Stimulated activated CD4-positive, alpha-beta T cell treated with anti-CD3 and anti-CD28 coated beads, TNF-alpha, amount 100 ng/mL, for 4 hours (primary cell): ENCODE measurements around the gene NUP62.
"Not testable (repeated sequence)": the region's sequence is repeated elsewhere in the genome, so short reads cannot be mapped to it uniquely, and the experiment has no call there.

Experiments used
- DNase-seq, 3 experiments: peaks; one replicate each; pipeline ENCODE4 v3.0.0-alpha.2; 2020; ENCODE audit warnings: low read depth in 3 of 3

NUP62 gene, protein sequence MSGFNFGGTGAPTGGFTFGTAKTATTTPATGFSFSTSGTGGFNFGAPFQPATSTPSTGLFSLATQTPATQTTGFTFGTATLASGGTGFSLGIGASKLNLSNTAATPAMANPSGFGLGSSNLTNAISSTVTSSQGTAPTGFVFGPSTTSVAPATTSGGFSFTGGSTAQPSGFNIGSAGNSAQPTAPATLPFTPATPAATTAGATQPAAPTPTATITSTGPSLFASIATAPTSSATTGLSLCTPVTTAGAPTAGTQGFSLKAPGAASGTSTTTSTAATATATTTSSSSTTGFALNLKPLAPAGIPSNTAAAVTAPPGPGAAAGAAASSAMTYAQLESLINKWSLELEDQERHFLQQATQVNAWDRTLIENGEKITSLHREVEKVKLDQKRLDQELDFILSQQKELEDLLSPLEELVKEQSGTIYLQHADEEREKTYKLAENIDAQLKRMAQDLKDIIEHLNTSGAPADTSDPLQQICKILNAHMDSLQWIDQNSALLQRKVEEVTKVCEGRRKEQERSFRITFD

DNA sequence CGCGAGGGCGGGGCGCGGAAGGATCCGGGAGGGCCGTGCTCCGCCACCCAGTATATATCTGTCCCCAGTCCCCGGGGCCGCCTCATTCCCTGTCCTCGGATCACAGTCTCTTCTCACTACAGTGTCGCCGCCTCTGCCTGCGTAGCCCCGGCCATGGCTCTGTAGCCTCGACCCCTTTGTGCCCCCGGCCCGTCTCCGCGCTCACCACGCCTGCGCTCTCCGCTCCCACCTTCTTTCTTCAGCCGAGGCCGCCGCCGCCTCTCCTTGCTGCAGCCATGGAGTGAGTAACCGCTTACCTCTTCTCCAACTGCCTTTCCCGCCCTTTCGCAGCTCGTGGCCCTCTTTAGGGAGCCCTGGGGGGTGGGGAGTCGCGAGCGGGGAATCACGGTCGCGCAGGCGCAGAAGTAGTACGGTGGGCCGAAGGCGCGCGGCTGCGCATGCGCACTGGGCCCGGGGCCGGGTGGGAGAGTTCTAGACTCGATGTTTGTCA is at the start of gene NUP62, which contains the start of gene ATF5:
Gene NUP62, minus strand, starts transcription at position 384 of the 490 bp plus-strand sequence. CDS start 19,697 bp downstream, outside the sequence.
Gene ATF5, plus strand, starts transcription at position 85 of the 490 bp plus-strand sequence. CDS start 1,646 bp downstream, outside the sequence.
- peak; percentile 86 to 96 (median 88) for DNase-seq

GRCh38 chr19:49978324-49978723 is 49.0 kb upstream of the NUP62 start:
- no peak for DNase-seq

GRCh38 chr19:49977881-49978280 is 48.6 kb upstream of the NUP62 start:
- DNase-seq: no peak

- DNase-seq: no peak
Observed at GRCh38 chr19:49977076-49977475, 47.8 kb upstream of the NUP62 start.

DNA sequence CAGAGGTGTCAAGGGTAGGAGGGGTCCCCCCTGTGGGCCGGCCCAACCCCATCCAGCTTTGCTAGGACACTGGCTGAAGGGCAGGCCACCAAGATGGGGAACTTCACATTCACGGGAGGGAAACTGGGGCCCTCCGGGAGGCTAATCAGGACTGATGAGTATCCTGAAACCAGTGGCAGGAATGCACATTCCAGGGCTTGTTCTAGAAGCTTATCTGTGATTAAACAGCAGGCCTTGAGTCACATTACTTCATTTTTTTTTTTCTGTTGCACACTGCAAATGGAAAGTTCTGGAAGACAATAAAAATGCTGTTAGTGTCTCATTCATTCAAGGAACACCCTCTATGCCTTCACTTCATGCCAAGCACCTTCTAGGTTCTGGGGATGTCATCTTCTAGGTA is 47.2 kb upstream of the NUP62 start:
- no peak for DNase-seq

DNA sequence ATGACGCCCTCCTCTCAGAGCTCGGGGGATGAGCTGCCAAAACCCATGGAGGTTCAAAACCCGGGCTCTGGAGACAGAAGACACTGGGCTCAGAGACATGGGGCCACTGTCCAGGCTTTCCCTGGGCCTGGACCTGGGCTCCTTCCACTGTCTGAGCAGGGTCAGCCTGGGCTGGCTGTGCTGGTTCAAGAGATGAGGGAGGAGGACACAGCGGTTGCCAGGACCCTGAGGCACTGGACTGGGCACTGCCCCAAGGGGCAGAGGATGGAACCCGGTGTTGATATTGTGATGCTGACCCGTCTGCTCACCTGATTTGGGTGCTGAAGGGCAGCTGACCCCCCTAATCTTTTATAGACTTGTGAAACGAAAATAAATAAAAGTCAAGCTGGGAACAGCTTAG is 45.7 kb upstream of the NUP62 start:
- DNase-seq: no peak

GRCh38 chr19:49973987-49974386 is 44.7 kb upstream of the NUP62 start:
- DNase-seq: no peak

DNA sequence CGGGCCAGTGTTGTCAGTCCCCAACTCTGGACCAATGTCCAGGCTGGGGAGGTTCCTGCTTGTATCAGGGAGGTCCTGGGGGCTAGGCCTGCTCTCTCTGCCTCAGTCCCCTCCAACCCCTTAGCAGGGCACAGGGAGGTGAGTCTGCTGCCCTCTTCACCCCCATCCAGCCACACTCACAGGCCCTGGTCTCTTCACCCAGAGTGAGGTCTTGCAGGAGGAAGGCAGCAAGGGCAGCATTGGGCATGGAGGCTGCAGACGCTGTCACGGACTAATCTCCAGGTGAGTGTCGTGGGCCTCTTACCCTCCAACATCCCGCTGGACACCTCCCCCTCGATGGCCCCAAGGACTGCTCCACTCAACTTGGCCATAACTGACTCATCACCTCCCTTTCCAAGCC is 43.5 kb upstream of the NUP62 start:
- DNase-seq: no peak

GRCh38 chr19:49971991-49972411 is 42.7 kb upstream of the NUP62 start:
- no peak for DNase-seq

- not testable (repeated sequence) for DNase-seq
Observed at GRCh38 chr19:49969355-49969754, 40.1 kb upstream of the NUP62 start.

DNA sequence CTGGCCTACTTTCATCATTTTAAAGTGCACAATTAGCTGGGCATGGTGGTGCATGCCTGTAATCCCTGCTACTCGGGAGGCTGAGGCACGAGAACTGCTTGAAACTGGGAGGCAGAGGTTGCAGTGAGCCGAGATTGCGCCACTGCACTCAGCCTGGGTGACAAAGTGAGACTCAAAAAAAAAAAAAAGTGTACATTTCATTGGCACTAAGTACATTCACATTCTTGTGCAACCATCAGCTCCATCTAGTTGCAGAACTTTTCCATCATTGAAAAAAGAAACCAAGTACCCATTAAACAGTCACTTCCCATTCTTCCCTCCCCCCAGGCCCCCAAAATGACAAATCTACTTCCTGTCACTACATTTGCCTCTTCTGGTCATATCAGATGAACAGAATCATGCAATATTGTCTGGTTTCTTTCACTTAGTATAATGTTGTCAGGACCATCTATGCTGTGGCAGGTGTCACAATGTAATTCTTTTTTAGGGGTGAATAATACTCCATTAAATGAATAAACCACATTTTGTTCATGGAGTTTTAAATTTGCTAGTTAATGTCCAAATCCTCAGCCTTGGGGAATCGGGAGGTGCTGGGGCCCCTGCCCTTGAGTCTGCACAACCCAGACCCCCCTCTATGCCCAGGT is 39.1 kb upstream of the NUP62 start:
- no peak for DNase-seq

DNA sequence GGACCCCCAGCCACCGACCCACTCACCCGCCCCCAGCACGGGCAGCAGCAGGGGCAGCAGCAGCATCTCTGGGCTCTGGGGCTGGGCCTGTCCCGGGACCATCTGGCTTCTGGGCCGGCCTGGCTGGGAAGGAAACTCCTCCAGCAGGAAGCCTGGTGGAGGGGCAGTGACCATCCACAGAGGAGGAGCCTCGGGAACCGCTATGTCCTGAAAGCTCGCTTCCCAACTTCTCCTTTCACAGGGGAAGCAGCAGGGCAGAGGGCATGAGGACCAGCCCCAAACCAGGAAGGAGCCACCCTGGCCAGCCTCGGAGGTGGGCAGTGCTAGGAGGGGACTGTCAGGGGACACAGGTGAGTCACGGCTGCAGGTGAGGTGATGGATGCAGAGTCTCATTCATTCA is 31.7 kb upstream of the NUP62 start, which contains the start of gene SIGLEC11:
Gene SIGLEC11, minus strand, starts transcription at position 193 of the 400 bp plus-strand sequence. Its CDS starts 91 bp downstream, at position 102.
- DNase-seq: not testable (repeated sequence)

DNA sequence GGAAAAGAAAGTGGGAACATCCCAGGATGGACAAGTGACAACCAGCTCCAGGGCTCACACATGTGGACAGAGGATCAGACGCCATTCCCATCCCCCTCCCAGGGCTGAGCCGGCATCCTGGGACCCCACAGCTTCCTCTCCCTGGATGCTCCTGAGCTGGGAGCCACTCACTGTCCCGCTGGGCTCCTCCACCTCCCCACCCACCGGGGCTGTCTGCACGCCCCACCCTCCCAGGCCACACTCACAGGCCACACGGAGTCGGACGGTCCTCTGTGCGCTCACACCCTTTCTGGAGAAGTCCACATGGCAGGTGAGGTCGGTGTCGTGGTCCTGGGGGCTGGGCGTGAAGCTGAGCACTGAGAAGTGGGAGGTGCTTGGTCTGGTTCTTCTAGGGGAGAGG is 30.6 kb upstream of the NUP62 start:
- DNase-seq: not testable (repeated sequence)

GRCh38 chr19:49958596-49958995 is 29.3 kb upstream of the NUP62 start:
- DNase-seq: not testable (repeated sequence)

GRCh38 chr19:49958144-49958543 is 28.8 kb upstream of the NUP62 start:
- DNase-seq: not testable (repeated sequence)

GRCh38 chr19:49957262-49957915 is 28.1 kb upstream of the NUP62 start:
- DNase-seq: no peak

DNA sequence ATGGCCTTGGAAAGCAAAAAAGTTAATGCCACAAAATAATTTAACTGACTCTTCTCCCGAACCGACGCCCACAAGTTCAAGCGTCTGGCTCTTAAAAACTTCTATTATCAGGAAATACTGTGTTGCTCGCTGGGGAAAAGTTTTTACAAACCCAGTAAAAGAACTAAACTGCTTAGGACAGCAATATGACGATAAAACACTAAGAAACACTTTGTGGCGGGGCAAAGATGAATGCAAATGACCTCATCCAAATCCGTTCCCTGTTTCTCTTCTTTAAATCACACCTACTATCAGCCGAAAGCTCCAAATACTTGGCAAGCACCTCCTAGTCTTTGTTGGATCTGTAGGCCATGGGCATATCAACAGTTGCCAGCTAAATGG is 26.8 kb upstream of the NUP62 start:
- no peak for DNase-seq

GRCh38 chr19:49954933-49955332 is 25.6 kb upstream of the NUP62 start:
- no peak for DNase-seq

DNA sequence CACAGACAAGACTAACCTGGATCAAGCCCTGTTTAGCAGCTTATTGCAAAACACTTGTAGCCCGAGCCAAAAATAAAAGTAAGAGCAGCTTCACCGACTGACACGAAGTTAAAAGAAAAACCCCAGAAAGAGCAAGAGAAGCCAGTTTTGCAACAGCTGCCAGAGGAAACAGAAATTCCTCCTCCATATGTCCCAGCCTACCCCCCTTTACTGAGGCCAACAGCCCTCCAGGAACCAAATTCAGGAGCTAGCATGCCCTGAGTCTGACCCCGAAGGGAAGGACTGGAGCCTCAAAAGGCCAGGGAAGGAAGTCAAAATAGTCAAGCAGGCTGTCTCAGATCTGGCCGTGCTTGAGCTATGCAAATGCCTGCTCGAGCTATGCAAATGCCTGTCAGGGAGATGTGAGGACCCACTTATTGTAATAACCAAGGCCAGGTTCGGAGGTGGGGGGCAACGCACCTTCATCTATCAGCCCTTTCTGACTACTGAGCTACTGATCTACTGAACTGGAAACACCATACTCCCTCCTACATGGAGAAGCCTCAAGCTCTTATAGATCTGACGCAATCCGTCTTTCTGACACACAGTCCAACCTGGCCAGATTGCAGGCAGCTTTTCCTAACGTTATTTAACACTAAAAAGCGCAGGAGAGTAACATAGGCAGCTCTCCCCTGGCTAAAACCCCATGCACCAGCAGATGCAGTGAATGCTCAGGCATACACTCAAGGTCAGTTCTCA is 25.0 kb upstream of the NUP62 start:
- DNase-seq: no peak

DNA sequence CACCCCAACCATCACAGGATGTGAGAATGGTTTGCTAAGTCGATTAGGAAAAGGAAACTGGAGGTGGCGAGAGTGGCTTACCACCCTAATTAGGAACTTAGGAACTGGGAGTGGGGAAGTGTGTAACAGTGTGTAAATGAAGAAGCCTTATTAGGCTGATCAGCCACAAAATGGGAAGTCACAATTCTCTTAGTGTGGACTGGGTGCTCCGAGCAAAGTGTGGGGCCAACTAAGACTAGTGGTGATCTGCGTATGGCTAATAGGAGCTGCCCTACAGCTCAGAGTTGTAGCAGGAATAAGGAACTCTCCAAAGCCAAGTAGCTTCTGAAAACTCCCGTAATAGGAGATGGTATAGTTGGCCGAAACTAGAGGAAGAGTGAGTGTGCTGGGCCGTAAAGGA is 24.1 kb upstream of the NUP62 start:
- DNase-seq: no peak

- no peak for DNase-seq
Observed at GRCh38 chr19:49952906-49953305, 23.6 kb upstream of the NUP62 start.
